SK-N-SH treated with all-trans-retinoic acid at 6 μM for 48 hours (cell line): Measurements from ENCODE around the gene UNC5C.

Experiments
- CSDC2 ChIP-seq: fragments of 250-450 bp; sonication (Bioruptor Pico); IDR thresholded peaks from 2 replicates; pipeline ENCODE4 v1.5.0; 2020; ENCODE audit warnings: mild to moderate bottlenecking, moderate library complexity
- CSRNP3 ChIP-seq: fragments of 250-450 bp; sonication (Bioruptor Pico); IDR thresholded peaks from 2 replicates; pipeline ENCODE4 v1.5.1; 2021; ENCODE audit warnings: mild to moderate bottlenecking, moderate library complexity
- SNAI2 ChIP-seq: fragments of 250-450 bp; sonication (Bioruptor Pico); IDR thresholded peaks from 2 replicates; pipeline ENCODE4 v1.5.0; 2020; ENCODE audit warnings: mild to moderate bottlenecking, moderate library complexity
- ZFP3 ChIP-seq: fragments of 250-450 bp; sonication (Bioruptor Pico); IDR thresholded peaks from 2 replicates; pipeline ENCODE4 v1.5.0; 2020; ENCODE audit warnings: mild to moderate bottlenecking, moderate library complexity
- ZNF565 ChIP-seq: fragments of 450-650 bp; formaldehyde crosslinking; conservative IDR thresholded peaks from 2 replicates; pipeline ENCODE4 v1.5.0; 2020; ENCODE audit warnings: low read depth, mild to moderate bottlenecking, moderate library complexity

GRCh38 chr4:95283320-95283719 is 265.5 kb downstream of the UNC5C start:
- TF ChIP-seq ZNF565 (CRISPR knock-in tag) = no peak
- TF ChIP-seq CSRNP3 (CRISPR knock-in tag) = no peak
- no peak for TF ChIP-seq CSDC2
- TF ChIP-seq SNAI2 (CRISPR knock-in tag) = no peak
- no peak for TF ChIP-seq ZFP3 (CRISPR knock-in tag)
